ENCODE measurements around the gene NRXN2.

Gene NRXN2

GRCh38 chr11:64751136-64751535 lies 28.1 kb upstream of the NRXN2 start:
- no peaks in the 10 kb centered on the region for H4K20me1 ChIP-seq (ENCODE audit: insufficient read depth, low read length)
- no peak overlapping the region for H3K4me3 ChIP-seq (ENCODE audit: low read depth, low read length, poor library complexity, severe bottlenecking)
- H3K79me2 ChIP-seq (ENCODE audit: insufficient read depth, low read length): no peaks in the 10 kb centered on the region
- H3F3A ChIP-seq (ENCODE audit: insufficient read depth, low read length): no peaks in the 10 kb centered on the region
- no peaks in the 10 kb centered on the region for H3K4me1 ChIP-seq (ENCODE audit: insufficient read depth, low read length, severe bottlenecking)
- no peak overlapping the region for H3K27ac ChIP-seq (ENCODE audit: low read depth, low read length, poor library complexity, severe bottlenecking)
- H3K9me3 ChIP-seq (ENCODE audit: low read length): no peaks in the 10 kb centered on the region
- H3K27me3 ChIP-seq (ENCODE audit: insufficient read depth, low read length): no peaks in the 10 kb centered on the region; the same call in 1 of the 2 replicates
- TF ChIP-seq CTCF (IDR thresholded peaks at IDR 0.05; ENCODE audit: low read length) (no peak), EZH2 (IDR thresholded peaks at IDR 0.05; ENCODE audit: borderline replicate concordance, low read length) (no peak)
- no peak overlapping the region for H3K4me2 ChIP-seq (ENCODE audit: low read length)
- H3K36me3 ChIP-seq (ENCODE audit: insufficient read depth, low read length): no peaks in the 10 kb centered on the region
- H2AFZ ChIP-seq (ENCODE audit: low read length): no peak overlapping the region
- H3K9ac ChIP-seq (ENCODE audit: low read length): no peak overlapping the region
- no peaks in the 10 kb centered on the region for H3K9me2 ChIP-seq (ENCODE audit: low read depth, low read length)

- H4K20me1 ChIP-seq (ENCODE audit: insufficient read depth, low read length): no peaks in the 10 kb centered on the region
- TF ChIP-seq EZH2 (IDR thresholded peaks at IDR 0.05; ENCODE audit: borderline replicate concordance, low read length) (no peak), CTCF (IDR thresholded peaks at IDR 0.05; ENCODE audit: low read length) (peak; percentile 23; the same call in 1 of the 2 replicates)
- H3K79me2 ChIP-seq (ENCODE audit: insufficient read depth, low read length): no peaks in the 10 kb centered on the region
- no peaks in the 10 kb centered on the region for H3K9me2 ChIP-seq (ENCODE audit: low read depth, low read length)
- no peaks in the 10 kb centered on the region for H3F3A ChIP-seq (ENCODE audit: insufficient read depth, low read length)
- no peaks in the 10 kb centered on the region; the same call in 1 of the 2 replicates for H3K27me3 ChIP-seq (ENCODE audit: insufficient read depth, low read length)
- H3K27ac ChIP-seq (ENCODE audit: low read depth, low read length, poor library complexity, severe bottlenecking): no peak overlapping the region
- peaks cover 4% of the 10 kb centered on the region for H3K4me1 ChIP-seq (ENCODE audit: insufficient read depth, low read length, severe bottlenecking)
- H3K4me2 ChIP-seq (ENCODE audit: low read length): no peak overlapping the region
- no peaks in the 10 kb centered on the region for H3K9me3 ChIP-seq (ENCODE audit: low read length)
- H3K9ac ChIP-seq (ENCODE audit: low read length): no peak overlapping the region
- no peak overlapping the region for H2AFZ ChIP-seq (ENCODE audit: low read length)
- no peaks in the 10 kb centered on the region for H3K36me3 ChIP-seq (ENCODE audit: insufficient read depth, low read length)
- no peak overlapping the region for H3K4me3 ChIP-seq (ENCODE audit: low read depth, low read length, poor library complexity, severe bottlenecking)
Measured at GRCh38 chr11:64750361-64751054, 27.5 kb upstream of the NRXN2 start.

- TF ChIP-seq CTCF (IDR thresholded peaks at IDR 0.05; ENCODE audit: low read length) (no peak), EZH2 (IDR thresholded peaks at IDR 0.05; ENCODE audit: borderline replicate concordance, low read length) (no peak)
- no peak overlapping the region for H3K27ac ChIP-seq (ENCODE audit: low read depth, low read length, poor library complexity, severe bottlenecking)
Measured at GRCh38 chr11:64747961-64748665, 25.1 kb upstream of the NRXN2 start.

More at GRCh38 chr11:64747961-64748665, 25.1 kb upstream of the NRXN2 start:
- Histone ChIP-seq H4K20me1 (ENCODE audit: insufficient read depth, low read length) (no peaks in the 10 kb centered on the region), H3K36me3 (ENCODE audit: insufficient read depth, low read length) (no peaks in the 10 kb centered on the region), H3F3A (ENCODE audit: insufficient read depth, low read length) (no peaks in the 10 kb centered on the region), H3K9ac (ENCODE audit: low read length) (no peak overlapping the region), H3K4me3 (ENCODE audit: low read depth, low read length, poor library complexity, severe bottlenecking) (no peak overlapping the region), H3K9me3 (ENCODE audit: low read length) (no peaks in the 10 kb centered on the region), H3K4me1 (ENCODE audit: insufficient read depth, low read length, severe bottlenecking) (peaks cover 23% of the 10 kb centered on the region), H3K27me3 (ENCODE audit: insufficient read depth, low read length) (no peaks in the 10 kb centered on the region; the same call in 1 of the 2 replicates), H3K9me2 (ENCODE audit: low read depth, low read length) (no peaks in the 10 kb centered on the region), H2AFZ (ENCODE audit: low read length) (no peak overlapping the region), H3K79me2 (ENCODE audit: insufficient read depth, low read length) (no peaks in the 10 kb centered on the region), H3K4me2 (ENCODE audit: low read length) (no peak overlapping the region)
